ENCODE measurements around the gene GSTCD. TPM values are rescaled to one million over a fixed set of nuclear protein-coding genes. Genes with fewer than 3 reads are reported as not detected.

GSTCD gene
- total and polyA plus RNA-seq, 9 of the 15 experiments (the other 6 are each of a cell fraction or from before 2014, with no cell fraction given), result 4.5 to 36.3 (median 16.0) TPM

- Histone ChIP-seq H3K9me1 (ENCODE audit: control insufficient read depth, insufficient read depth, low read length) (no peaks in the 10 kb centered on the region), H3K27ac (ENCODE audit: extremely low read depth, low read depth, low read length) (no peak overlapping the region), H3K27me3 (ENCODE audit: control insufficient read depth in 2 of 2, insufficient read depth in 2 of 2, low read length in 2 of 2) (no peaks in the 10 kb centered on the region), H3K36me3 (ENCODE audit: control insufficient read depth, insufficient read depth, low read length) (no peaks in the 10 kb centered on the region), H3K4me2 (ENCODE audit: insufficient read depth, low read length) (no peak overlapping the region), H3K79me2 (ENCODE audit: control insufficient read depth, insufficient read depth, low read length) (no peaks in the 10 kb centered on the region), H3K4me1 (replicated peaks in 1 of 2; ENCODE audit: control insufficient read depth in 2 of 2, insufficient read depth in 2 of 2, low read length in 2 of 2) (no peaks in the 10 kb centered on the region), H4K20me1 (replicated peaks; ENCODE audit: control insufficient read depth, insufficient read depth, low read length) (no peaks in the 10 kb centered on the region), H3K4me3 (no peak overlapping the region), H3K9ac (ENCODE audit: insufficient read depth in 1 of 2, low read depth in 2 of 2, low read length in 2 of 2) (no peak overlapping the region), H2AFZ (ENCODE audit: low read depth, low read length) (no peak overlapping the region), H3K9me3 (replicated peaks; ENCODE audit: control insufficient read depth, insufficient read depth, low read depth, low read length) (no peaks in the 10 kb centered on the region)
- FAIRE-seq (no peak), ATAC-seq (no peak), DNase-seq (ENCODE audit: extremely low read depth in 1 of 4, low spot score in 3 of 4) (no peak)
- WGBS (ENCODE audit: insufficient coverage, low coverage, missing lambda C conversion rate), result 8% methylated on average over 1 of the region's 1 CpG
- CTCF ChIA-PET (ENCODE audit: low intra/inter-chr PET ratio), result no interaction called here
- intact Hi-C loops (cut with micrococcal nuclease) (no loop called here), in situ Hi-C loops (cut with MboI) (no loop called here)
- TF ChIP-seq CHAMP1 (IDR thresholded peaks at IDR 0.05), result no peak
- no peak for TF ChIP-seq ZFP36 (IDR thresholded peaks at IDR 0.05; ENCODE audit: low read depth, low read length, partially characterized antibody)
- no peak for TF ChIP-seq SMAD1 (IDR thresholded peaks at IDR 0.05; ENCODE audit: low read depth, low read length, partially characterized antibody)
- TF ChIP-seq E2F4 (CRISPR knock-in tag; IDR thresholded peaks at IDR 0.05; ENCODE audit: low read depth), result no peak
- no peak for TF ChIP-seq PHF8 (IDR thresholded peaks at IDR 0.05; ENCODE audit: borderline replicate concordance, low read length)
- TF ChIP-seq HDAC8 (tag; IDR thresholded peaks at IDR 0.05), result no peak
- no peak for TF ChIP-seq PHB (CRISPR knock-in tag; IDR thresholded peaks at IDR 0.05)
- TF ChIP-seq PTRF (tag; IDR thresholded peaks at IDR 0.05), result no peak
- TF ChIP-seq SPI1 (IDR thresholded peaks at IDR 0.05; ENCODE audit: borderline replicate concordance, low read depth, low read length), result no peak
- no peak for TF ChIP-seq SETDB1 (IDR thresholded peaks at IDR 0.05; ENCODE audit: low read length)
- no peak for TF ChIP-seq E2F6 (IDR thresholded peaks at IDR 0.05; ENCODE audit: borderline replicate concordance in 1 of 2, extremely low read depth in 1 of 2, insufficient read depth in 1 of 2, insufficient read length in 1 of 2, low read depth in 1 of 2, low read length in 1 of 2, poor library complexity in 1 of 2, severe bottlenecking in 1 of 2)
- no peak for TF ChIP-seq NELFE (IDR thresholded peaks at IDR 0.05; ENCODE audit: insufficient read depth, insufficient read length)
- BruUV-seq (replicated peaks), result no TSS peak
- POLR2A ChIA-PET, result no interaction called here
Observed at GRCh38 chr4:105674011-105674410, 34.6 kb upstream of the GSTCD start.
